ENCODE data around the gene KLHL42. TPM values are rescaled to one million over a fixed set of nuclear protein-coding genes. Genes with fewer than 3 reads are reported as not detected.
"Not testable (repeated sequence)": the region's sequence is repeated elsewhere in the genome, so short reads cannot be mapped to it uniquely, and the experiment has no call there.

The KLHL42 gene
- total RNA-seq, 1 experiment from 2014 or later, result 25.9 TPM

DNA sequence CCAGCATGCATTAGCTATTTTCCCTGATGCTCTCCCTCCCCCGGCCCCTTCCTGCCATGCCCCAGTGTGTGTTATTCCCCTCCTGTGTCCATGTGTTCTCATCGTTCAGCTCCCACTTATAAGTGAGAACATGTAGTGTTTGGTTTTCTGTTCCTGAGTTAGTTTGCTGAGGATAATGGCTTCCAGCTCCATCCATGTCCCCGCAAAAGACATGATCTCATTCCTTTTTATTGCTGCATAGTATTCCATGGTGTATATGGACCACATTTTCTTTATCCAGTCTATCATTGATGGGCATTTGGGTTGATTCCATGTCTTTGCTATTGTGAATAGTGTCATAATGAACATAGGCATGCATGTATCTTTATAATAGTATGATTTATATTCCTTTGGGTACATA is 65.7 kb downstream of the KLHL42 start:
- not testable (repeated sequence) for H3K4me3 ChIP-seq; H3K9me3 ChIP-seq (replicated peaks); H3K36me3 ChIP-seq; H3K27ac ChIP-seq; H3K27me3 ChIP-seq; H3K4me1 ChIP-seq; DNase-seq

DNA sequence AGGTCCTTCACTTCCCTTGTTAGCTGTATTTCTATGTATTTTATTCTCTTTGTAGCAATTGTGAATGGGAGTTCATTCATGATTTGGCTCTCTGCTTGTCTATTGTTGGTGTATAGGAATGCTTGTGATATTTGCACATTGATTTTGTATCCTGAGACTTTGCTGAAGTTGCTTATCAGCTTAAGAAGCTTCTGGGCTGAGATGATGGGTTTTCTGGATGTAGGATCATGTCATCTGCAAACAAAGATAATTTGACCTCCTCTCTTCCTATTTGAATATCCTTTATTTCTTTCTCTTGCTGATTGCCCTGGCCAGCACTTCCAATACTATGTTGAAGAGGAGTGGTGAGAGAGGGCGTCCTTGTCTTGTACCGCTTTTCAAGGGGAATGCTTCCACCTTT is 67.3 kb downstream of the KLHL42 start:
- not testable (repeated sequence) for H3K36me3 ChIP-seq; H3K4me3 ChIP-seq; H3K27ac ChIP-seq; H3K4me1 ChIP-seq; H3K27me3 ChIP-seq; H3K9me3 ChIP-seq (replicated peaks); DNase-seq

- H3K27ac ChIP-seq, result no peak overlapping the region
- H3K4me3 ChIP-seq, result no peak overlapping the region
- no peak for DNase-seq
- H3K36me3 ChIP-seq, result no peaks in the 10 kb centered on the region
- peaks cover 4% of the 10 kb centered on the region for H3K27me3 ChIP-seq
- no peaks in the 10 kb centered on the region for H3K4me1 ChIP-seq
- H3K9me3 ChIP-seq (replicated peaks), result 0 out of 2 replicates have a peak, but pooled peaks cover 6% of the 10 kb centered on the region
These were observed 71.3 kb downstream of the KLHL42 start for GRCh38 chr12:27851311-27851710.

- H3K36me3 ChIP-seq, result no peaks in the 10 kb centered on the region
- DNase-seq, result no peak
- H3K4me3 ChIP-seq, result no peak overlapping the region
- peaks cover 6% of the 10 kb centered on the region; the same call in 1 of the 2 replicates for H3K9me3 ChIP-seq (replicated peaks)
- H3K4me1 ChIP-seq, result no peaks in the 10 kb centered on the region
- H3K27ac ChIP-seq, result no peak overlapping the region
- H3K27me3 ChIP-seq, result peaks cover 4% of the 10 kb centered on the region
These were observed 72.1 kb downstream of the KLHL42 start for GRCh38 chr12:27852117-27852516.

Other genes with a start within 250 kb of the KLHL42 start
- gene REP15, start 83.8 kb upstream of the KLHL42 start, total RNA-seq (2014; rRNA removed; shearing (Covaris generic)), result 1.6 and 2.2 TPM in 2 replicates
- 83.6 and 88.3 TPM in 2 replicates for gene MRPS35, start 69.4 kb upstream of the KLHL42 start, total RNA-seq (2014; rRNA removed; shearing (Covaris generic))
- gene MANSC4, start within 50 bp of the KLHL42 start, total RNA-seq (2014; rRNA removed; shearing (Covaris generic)), result not detected in 2 replicates
- gene PTHLH, start 192.5 kb downstream of the KLHL42 start, total RNA-seq (2014; rRNA removed; shearing (Covaris generic)), result 3.5 and 3.6 TPM in 2 replicates

Data from SJCRH30 (cell line).